HT-29 (cell line): Measurements from ENCODE around the gene DOCK10. TPM values are rescaled to one million over a fixed set of nuclear protein-coding genes. Genes with fewer than 3 reads are reported as not detected.
A peak's percentile ranks its signal among the peaks of the same experiment; 100 is the strongest.

ENCODE experiments used
- DNase-seq: peaks from one replicate; pipeline ENCODE4 v3.0.0-alpha.2; 2015; ENCODE audit warnings: low spot score
- total RNA-seq: library from RNA; depleted of rRNA; stranded (reverse); fragments of >200 nt; shearing (Covaris generic); gene quantifications from 2 replicates; pipeline ENCODE4 v1.2.3, GENCODE V29; 2014

DOCK10 gene
- total RNA-seq, 1 experiment from 2014 or later: not detected

- DNase-seq: no peak
These were observed 204.7 kb downstream of the DOCK10 start for GRCh38 chr2:224837558-224837957.

GRCh38 chr2:224837066-224837465 is 205.2 kb downstream of the DOCK10 start:
- no peak for DNase-seq

DNA sequence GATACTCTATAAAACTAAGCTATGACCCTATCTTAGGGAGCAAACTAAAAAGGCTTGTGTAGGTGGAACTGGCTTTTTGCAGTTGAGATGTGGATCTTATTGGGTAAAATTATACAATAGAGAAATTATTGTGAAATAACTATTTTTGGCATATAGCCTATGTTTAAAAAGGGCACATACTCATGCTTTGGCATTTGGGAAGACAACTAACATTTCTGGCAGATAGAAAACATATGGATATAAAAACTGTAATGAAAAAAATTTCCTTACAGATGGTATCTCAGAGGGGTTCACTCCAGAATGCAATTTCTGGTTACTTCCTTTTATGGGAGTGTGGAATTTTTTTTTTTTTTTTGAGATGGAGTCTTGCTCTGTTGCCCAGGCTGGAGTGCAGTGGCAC is 206.0 kb downstream of the DOCK10 start:
- DNase-seq: no peak

GRCh38 chr2:224835405-224835804 is 206.9 kb downstream of the DOCK10 start:
- no peak for DNase-seq

DNA sequence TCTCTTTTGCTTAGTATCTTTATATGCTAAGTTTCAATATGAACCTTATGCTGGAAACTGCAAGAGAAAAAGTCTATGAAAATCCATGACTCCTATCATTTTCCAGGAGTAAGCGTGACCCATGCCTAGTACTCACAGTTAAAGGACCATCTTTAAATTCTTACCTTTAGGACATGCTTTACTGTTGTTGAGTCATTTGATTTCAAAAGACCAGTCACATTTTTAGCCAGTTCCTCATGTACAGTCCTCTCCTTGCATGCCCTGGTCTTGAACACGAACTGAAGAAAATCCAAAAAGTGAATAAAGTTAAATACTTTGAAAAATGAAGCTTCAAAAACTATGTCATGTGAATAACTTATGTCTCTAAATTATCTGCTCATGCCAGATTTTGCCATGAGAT is 208.3 kb downstream of the DOCK10 start:
- no peak for DNase-seq

GRCh38 chr2:224832207-224832606 is 210.1 kb downstream of the DOCK10 start:
- no peak for DNase-seq

DNA sequence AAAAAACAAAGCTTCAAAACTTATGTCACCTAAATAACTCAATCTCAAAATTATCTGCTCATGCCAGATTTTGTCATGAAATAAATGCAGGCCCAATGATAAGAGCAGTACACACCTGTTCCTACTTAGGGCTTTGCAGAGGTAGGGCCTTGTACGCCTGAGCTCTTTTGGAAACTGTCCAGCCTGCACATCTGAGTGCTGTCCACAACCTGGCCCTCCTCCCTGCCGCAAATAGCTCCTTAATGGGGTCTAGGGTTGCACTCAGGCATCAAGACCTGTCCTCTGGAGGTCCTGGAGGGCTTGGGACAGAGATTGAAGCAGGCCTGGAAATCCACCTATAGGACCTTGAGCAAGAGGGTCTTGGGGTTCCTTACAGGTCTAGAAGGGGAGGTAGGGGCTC is 210.7 kb downstream of the DOCK10 start:
- DNase-seq: no peak

DNA sequence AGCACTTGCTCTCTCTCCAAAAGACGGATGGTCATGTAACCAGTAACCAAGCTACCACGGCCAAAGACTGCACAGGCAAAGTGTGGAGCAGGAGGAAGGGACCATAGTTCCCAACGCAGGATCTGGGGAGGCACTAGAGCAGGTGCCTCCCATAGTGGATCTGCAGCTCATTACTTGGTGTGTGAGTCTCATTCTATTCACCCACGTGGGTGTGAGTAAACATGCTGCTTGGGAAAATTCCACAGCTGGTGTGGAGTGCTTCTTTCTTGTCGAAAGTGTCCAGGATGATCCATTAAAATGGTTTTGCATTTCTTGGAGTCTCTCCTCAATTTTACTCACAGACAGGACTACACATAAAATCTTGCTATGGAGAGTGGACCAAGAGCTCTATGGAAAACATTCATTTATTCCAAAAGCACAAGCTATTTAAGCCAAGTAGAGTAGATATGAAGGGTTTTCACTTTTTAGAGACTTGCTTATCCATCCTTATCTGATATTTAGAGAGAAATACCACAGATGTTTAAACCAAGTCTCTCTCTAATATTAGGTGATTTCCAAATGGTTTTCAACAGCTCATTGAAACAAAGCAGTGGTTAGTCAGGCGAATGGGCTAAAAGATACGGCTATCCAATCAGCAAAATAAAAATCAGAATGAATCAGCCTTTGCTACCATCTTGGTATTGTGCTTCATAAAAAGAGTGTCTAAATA is 221.8 kb downstream of the DOCK10 start:
- DNase-seq: peak; percentile 11

DNA sequence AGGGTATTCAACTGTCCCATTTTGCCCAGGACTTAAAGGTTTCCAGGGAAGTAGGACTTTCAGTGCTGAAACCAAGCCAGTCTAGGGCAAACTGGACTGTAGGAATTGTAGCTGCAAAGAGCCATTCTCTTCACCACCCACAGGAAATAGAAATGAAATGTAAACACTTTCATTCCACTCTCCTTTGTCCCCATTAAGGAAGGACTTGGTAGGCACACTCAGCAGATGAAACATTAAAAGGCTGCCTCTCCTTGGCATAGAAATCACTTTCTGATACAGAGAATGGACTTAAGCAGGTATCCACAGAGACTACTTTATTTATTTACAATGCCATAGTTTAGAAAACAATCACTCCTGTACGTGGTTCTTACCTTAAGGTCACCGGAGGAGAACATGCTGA is 223.2 kb downstream of the DOCK10 start:
- DNase-seq: peak; percentile 56

- no peak for DNase-seq
These were observed 224.6 kb downstream of the DOCK10 start for GRCh38 chr2:224817676-224818075.

- DNase-seq: peak; percentile 16
These were observed 225.5 kb downstream of the DOCK10 start for GRCh38 chr2:224816816-224817215.

GRCh38 chr2:224813578-224813977 is 228.7 kb downstream of the DOCK10 start:
- no peak for DNase-seq

GRCh38 chr2:224807153-224807964 is 234.9 kb downstream of the DOCK10 start:
- DNase-seq: peak; percentile 14

DNA sequence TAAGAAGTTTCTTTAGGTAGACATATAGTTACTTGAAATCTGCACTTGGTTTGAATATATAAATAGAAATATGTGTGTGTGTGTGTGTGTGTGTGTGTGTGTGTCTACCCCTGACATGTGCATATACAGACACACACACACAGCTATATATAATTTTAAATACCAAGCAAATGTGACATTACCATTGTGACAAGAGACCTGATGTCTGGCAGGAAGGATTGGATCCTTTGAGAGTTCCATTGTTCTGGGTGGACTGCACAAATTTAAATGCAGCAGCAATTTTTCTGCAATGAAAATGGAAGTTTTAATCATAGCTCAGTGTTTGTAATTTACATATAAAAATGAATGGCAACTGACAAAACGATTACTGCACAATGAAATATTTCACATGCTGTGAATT is 238.3 kb downstream of the DOCK10 start:
- no peak for DNase-seq

DNA sequence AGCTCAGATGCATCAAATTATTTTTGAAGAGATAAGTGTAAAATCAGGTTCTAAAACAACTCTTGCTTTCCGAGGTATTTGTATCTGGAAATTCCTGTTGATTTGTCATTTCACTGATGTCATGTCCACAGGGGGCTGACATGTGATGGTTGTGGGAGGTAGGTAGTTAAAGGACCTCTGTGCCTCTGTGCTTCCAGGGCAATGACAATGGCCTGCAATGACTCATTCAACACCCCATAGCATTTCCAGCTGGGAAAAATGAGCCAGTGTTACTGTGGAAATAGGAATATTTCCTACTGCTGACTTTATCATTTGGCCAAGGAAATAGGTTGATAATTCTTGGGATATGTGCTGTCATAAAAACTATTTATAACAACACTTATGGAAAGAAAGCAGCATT is 239.9 kb downstream of the DOCK10 start:
- no peak for DNase-seq

DNA sequence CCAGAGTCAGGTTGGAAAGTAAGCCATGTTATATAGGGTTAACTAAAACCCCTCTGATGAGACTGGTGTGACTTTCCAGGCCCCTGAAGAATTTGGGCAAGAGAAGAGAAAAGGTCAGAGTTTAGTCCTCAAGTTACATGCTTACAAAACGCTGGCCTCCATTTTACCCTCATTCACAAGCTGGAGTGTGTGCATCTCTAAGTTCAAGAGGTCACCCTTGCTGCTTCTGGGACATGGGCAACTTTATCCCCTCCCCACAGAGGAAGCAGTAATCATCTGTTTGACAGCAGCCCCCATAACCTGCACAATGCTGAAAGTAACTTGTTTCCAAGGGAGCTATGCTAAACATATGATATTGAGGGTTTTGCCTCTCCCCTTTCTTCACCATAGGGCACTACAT is 240.9 kb downstream of the DOCK10 start:
- no peak for DNase-seq

DNA sequence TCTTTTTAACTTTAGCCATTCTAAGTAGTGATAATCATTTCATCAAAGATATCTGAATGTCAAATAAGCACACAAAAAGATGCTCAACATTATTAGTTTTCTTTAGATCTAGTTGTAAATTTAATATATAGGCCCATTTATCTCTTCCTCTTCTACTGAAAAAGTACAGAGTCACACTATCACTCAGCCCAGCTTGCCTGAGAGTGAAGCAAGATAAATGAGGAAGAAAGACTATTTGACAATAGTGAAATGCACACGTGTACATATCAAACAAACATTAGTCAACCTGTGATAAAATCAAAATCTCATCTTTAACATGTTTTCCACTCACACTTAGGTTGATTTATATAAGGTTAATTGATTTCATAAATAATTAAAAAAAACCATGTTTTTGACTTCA is 242.6 kb downstream of the DOCK10 start:
- DNase-seq: no peak

DNA sequence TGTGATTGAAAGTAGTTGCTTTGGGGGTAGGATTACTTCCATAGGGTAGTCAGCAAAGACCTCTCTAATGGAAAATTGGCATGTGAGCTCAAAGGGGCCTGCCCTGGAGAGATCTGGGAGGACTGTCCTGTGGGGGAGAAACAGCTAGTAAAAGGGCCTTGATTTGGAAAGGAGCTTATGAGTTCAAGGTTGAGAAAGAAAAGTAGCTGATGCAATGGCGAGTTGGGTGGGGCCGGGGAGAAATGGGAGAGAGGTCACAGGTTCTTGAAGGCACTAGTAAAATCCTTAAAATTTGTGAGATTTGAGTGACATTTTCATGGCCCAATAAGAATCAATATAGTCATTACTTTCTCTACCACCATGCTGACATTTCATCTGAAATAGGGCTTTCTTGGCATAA is 244.1 kb downstream of the DOCK10 start:
- DNase-seq: no peak

DNA sequence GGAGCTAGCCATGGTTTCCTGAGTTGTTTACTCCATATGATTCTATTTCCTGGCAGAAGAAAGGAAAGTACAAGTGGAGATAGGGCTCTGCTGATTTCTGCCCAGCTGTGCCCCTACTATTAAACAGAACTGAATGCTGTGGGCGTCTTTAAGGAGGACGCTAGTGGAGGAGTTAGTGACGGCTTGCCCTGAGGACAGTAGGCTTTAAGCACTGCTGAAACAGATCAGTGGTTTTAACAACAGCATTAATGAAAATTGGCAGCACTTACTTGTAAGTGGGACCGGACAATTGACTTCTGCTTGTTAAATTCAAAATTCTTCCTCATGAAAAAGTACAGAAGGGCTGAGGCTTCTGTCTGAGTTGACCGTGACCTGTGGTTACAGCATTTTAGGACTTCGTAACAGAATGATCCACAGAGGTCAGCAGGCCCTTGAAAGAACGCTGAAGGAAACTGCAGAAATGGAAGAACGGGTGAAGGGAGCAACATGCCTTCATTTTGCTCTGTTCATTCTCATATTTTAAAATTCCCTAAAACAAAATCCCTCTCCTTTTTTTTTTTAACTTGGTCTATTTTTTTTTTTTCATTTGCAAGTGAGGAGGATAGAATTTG is 245.5 kb downstream of the DOCK10 start:
- DNase-seq: no peak

GRCh38 chr2:224793946-224794345 is 248.3 kb downstream of the DOCK10 start:
- DNase-seq: no peak

DNA sequence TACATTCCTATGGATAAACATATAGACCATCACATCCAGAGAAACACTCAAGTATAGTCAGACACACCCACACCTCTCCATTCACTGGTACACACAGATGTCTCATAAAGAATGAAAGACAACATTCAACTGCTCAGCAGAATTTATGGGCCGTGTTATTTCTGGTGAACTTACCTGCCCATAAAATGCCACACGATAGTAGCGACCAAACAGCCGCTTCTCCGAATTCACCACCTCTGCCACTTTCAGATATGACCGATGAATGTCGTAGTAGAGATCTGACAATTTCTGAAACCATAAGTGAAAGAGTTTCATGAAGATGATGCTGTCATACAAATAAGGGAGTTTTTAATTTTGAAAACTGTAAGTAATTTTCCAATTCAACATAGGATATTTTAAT is 255.4 kb downstream of the DOCK10 start:
- no peak for DNase-seq

DNA sequence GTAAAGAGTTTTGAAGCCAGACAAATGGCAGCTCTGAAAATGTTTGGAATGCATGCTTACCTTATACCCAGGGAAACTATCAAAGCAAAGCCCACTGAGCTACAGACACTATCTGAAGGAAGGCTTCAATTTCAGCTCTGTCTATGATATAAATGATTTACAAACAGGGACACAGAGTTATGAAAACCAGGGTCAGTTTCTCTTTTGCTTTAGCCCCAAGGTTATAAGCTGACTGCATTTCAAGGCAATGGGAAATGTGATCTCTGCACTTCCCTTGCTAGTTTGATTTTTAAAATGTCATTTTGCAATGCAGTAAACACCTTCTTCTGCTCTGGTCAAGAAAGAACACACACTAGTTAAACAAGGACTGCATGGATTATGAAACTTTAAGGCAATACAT is 260.9 kb downstream of the DOCK10 start:
- DNase-seq: no peak

- DNase-seq: no peak
These were observed 261.4 kb downstream of the DOCK10 start for GRCh38 chr2:224780823-224781222.
